CD4-positive, alpha-beta T cell treated with Interleukin-4 for 4 hours (primary cell): Measurements from ENCODE around the gene CSMD2.
"Not testable (repeated sequence)": the region's sequence is repeated elsewhere in the genome, so short reads cannot be mapped to it uniquely, and the experiment has no call there.

ENCODE experiments used
- DNase-seq: peaks from one replicate; pipeline ENCODE4 v3.0.0-alpha.2; 2020

CSMD2 gene

DNA sequence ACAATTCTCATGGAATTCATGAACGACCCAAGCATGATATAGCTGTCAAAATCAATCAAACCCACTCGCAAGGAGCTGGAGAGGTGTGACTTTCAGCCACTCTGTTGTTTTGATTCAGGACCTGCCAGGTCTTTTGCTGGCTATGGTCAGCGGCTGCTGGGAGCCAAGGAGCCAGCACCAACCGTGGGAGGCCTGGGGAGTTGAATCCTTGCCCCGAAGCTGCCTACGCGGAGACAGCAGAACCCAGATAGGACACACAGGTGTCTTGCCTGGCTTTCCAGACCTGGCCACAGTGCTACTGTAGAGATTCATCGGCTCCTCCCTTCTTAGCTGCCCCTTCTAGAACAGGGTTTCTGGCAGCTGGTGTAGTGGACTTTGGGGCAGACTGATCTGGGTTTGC is 649.9 kb downstream of the CSMD2 start:
- no peak for DNase-seq

GRCh38 chr1:33512226-33513011 is 652.6 kb downstream of the CSMD2 start:
- no peak for DNase-seq

DNA sequence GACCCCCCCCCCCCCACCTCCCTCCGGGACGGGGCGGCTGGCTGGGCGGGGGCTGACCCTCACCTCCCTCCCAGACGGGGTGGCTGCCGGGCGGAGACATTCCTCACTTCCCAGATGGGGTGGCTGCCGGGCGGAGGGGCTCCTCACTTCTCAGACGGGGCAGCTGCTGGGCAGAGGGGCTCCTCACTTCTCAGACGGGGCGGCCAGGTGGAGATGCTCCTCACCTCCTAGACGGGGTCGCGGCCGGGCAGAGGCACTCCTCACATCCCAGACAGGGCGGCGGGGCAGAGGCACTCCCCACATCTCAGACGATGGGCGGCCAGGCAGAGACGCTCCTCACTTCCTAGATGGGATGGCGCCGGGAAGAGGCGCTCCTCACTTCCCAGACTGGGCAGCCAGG is 655.8 kb downstream of the CSMD2 start:
- DNase-seq, result not testable (repeated sequence)

DNA sequence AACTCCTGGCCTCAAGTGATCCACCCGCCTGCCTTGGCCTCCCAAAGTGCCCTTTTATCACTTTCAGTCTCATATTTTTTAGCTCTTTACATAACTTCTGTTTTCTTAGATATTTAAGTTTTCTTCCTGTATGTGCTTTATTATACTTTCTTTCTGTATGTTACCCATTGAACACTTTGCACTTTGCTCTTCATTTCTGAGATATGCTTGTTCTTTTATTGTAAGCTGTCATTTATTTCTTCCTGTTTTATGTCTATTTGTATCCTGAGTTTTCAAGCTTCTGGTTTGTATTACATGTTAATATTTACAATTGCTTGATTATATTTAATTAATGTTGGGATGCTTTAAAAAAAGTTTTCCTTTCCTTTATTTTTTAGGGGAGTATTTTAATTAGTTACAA is 656.9 kb downstream of the CSMD2 start:
- DNase-seq, result no peak

DNA sequence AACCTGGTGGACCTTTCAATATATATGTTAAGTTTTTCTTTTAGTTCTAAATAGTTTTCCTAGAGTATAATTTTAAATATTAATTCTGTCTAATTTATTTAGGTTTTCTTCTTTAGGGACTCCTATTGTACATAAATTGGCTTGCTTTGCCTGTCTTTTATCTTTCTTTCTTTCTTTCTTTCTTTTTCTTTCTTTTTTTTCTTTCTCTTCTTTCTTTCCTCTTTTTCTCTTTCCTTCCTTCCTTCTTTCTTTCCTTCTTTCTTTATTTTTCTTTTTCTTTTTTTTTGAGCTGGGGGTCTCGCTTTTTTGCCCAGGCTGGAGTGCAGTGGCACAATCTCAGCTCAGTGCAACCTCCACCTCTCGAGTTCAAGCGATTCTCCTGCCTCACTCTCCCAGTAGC is 657.4 kb downstream of the CSMD2 start:
- no peak for DNase-seq

GRCh38 chr1:33503506-33503905 is 661.5 kb downstream of the CSMD2 start:
- no peak for DNase-seq

DNA sequence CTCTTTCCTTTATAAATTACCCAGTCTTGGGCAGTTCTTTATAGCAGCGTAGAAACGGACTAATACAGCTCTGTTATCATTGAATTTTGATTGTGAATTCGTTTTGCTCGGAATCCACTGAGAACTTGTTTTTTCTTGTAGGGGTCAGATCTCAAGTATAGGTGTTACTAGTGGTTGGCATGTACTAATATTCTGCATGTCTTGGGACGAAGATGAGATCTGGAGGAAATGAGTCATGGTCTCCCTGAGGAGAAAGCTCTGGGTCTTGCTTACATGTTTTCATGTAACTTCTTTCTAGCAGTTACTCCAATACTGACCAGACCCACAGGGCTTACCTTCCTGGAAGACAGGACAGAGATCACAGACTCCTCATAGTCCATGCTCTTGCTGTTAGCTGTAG is 662.3 kb downstream of the CSMD2 start:
- DNase-seq, result no peak

- no peak for DNase-seq
Observed at GRCh38 chr1:33501774-33502173, 663.3 kb downstream of the CSMD2 start.

- DNase-seq, result no peak
Observed at GRCh38 chr1:33501309-33501708, 663.7 kb downstream of the CSMD2 start.

GRCh38 chr1:33500547-33500946 is 664.5 kb downstream of the CSMD2 start:
- DNase-seq, result no peak

- no peak for DNase-seq
Observed at GRCh38 chr1:33497410-33497809, 667.6 kb downstream of the CSMD2 start.

DNA sequence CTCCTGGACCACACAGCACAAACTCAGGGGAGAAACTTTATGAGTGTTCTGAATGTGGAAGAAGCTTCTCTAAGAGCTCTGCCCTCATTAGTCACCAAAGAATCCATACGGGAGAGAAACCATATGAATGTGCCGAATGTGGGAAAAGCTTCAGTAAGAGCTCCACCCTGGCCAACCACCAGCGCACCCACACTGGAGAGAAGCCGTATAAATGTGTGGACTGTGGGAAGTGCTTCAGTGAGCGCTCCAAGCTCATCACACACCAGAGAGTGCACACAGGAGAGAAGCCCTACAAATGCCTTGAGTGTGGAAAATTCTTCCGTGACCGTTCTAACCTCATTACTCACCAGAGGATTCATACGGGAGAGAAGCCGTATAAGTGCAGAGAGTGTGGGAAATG is 670.1 kb downstream of the CSMD2 start:
- DNase-seq, result no peak

- DNase-seq, result no peak
Observed at GRCh38 chr1:33488624-33489023, 676.4 kb downstream of the CSMD2 start.

- DNase-seq, result no peak
Observed at GRCh38 chr1:33482412-33482811, 682.6 kb downstream of the CSMD2 start.

- no peak for DNase-seq
Observed at GRCh38 chr1:33477451-33477850, 687.6 kb downstream of the CSMD2 start.

DNA sequence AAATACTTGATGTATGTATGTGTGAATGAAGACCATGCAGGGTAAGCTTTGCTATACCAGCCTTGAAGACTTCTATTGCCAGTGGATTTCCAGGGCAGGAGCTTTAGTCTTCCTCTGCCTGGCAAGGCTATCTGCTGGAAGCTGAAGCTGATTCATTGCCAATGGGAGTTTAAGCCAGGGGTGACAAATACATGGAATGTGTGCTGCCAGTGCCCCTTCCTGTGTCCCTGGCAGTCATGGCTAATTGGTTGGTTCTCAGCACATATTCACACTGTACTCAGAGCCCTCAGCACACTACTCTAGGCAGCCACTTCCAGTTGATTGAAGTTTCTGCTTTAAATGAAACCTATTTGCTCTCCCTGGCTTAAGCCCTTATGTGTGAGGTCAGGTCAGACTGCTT is 691.1 kb downstream of the CSMD2 start:
- DNase-seq, result no peak

GRCh38 chr1:33472269-33472980 is 692.6 kb downstream of the CSMD2 start, which contains the start of gene ZSCAN20:
Gene ZSCAN20 (plus strand): TSS chr1:33472645. CDS start chr1:33479289, 6,644 bp downstream.
- DNase-seq, result peak; percentile 89

GRCh38 chr1:33471416-33471815 is 693.6 kb downstream of the CSMD2 start:
- DNase-seq, result no peak

GRCh38 chr1:33470495-33471012 is 694.5 kb downstream of the CSMD2 start:
- DNase-seq, result peak; percentile 50

- DNase-seq, result no peak
Observed at GRCh38 chr1:33469691-33470090, 695.3 kb downstream of the CSMD2 start.

DNA sequence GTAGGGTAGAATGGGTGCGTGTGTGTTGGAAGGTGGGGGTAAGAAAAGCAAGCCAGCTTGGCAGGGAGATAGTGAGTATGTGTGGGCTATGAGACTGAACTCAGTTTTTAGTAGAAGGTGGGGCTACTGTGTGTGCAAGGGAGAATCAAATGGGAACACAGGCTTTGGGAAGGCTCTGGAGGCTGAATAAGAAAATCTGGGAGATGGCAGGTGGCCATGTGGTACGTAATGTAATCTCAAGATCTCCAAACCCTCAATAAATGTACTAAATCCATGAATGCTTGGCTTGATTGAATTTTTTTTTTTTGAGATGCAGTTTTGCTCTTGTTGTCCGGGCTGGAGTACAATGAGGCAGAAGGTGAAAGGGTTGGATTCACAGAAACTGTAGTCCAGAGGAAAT is 696.1 kb downstream of the CSMD2 start:
- DNase-seq, result no peak

- no peak for DNase-seq
Observed at GRCh38 chr1:33468531-33468930, 696.5 kb downstream of the CSMD2 start.

- no peak for DNase-seq
Observed at GRCh38 chr1:33468011-33468410, 697.0 kb downstream of the CSMD2 start.

- no peak for DNase-seq
Observed at GRCh38 chr1:33466159-33466558, 698.9 kb downstream of the CSMD2 start.
